Measurements from ENCODE around the gene ALDH1A2. TPM values are rescaled to one million over a fixed set of nuclear protein-coding genes. Genes with fewer than 3 reads are reported as not detected.

ALDH1A2 gene
- polyA plus RNA-seq, 3 donors: 0.41 to 5.1 (median 3.4) TPM

DNA sequence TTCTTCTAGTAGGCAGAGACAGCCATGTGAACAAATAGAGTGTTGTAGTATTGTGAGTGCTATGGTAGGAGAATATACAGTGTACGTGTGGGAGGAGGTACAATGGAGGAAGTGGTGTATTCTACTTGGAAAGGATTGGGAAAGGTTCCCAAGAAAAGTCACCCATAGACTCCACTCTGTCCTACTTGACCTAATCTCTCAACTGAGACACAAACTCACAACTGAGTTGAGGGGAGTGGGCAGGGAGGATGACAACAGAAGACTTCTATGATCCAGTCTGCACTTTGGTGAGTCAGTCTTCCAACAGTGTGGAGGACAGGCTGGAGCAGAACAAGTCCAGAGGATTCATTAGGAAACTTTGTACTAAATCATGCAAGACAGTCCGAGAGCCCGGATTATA lies 43.9 kb upstream of the ALDH1A2 start:
- H3K27ac ChIP-seq (ENCODE audit: low read depth in 1 of 2, low read length in 2 of 2): no peak overlapping the region
- Mint-ChIP-seq H3K9me3 (peaks cover 0 to 2% (median 0%) of the 10 kb centered on the region in 7 donors), H3K27me3 (ENCODE audit: low read depth in 3 of 3) (peaks cover 2 to 6% (median 3%) of the 10 kb centered on the region in 3 donors), H3K27ac (no peak overlapping the region), H3K36me3 (no peaks in the 10 kb centered on the region), H3K4me1 (no peaks in the 10 kb centered on the region), H3K4me3 (no peak overlapping the region)
- no peaks in the 10 kb centered on the region for H3K79me2 ChIP-seq (ENCODE audit: insufficient read depth, low read length)
- no peak overlapping the region for H3K4me2 ChIP-seq (replicated peaks; ENCODE audit: extremely low read depth, low read length, poor library complexity, severe bottlenecking)
- no peaks in the 10 kb centered on the region for H3K36me3 ChIP-seq (replicated peaks in 1 of 2; ENCODE audit: control insufficient read depth in 1 of 2, insufficient read depth in 2 of 2, low read length in 2 of 2)
- H3K9ac ChIP-seq (ENCODE audit: insufficient read depth, low read length, poor library complexity, severe bottlenecking): no peak overlapping the region
- no peaks in the 10 kb centered on the region for H3K4me1 ChIP-seq (ENCODE audit: control insufficient read depth in 1 of 2, insufficient read depth in 2 of 2, low read length in 2 of 2)
- H3K9me3 ChIP-seq (replicated peaks in 1 of 2; ENCODE audit: control insufficient read depth in 1 of 2, insufficient read depth in 1 of 2, low read length in 2 of 2): no peaks in the 10 kb centered on the region
- intact Hi-C loops (cut with micrococcal nuclease): no loop called here
- H3K27me3 ChIP-seq (ENCODE audit: control insufficient read depth in 2 of 2, insufficient read depth in 2 of 2, low read length in 2 of 2): peaks cover 5 to 7% of the 10 kb centered on the region in 2 donors
- DNase-seq: no peak
- H3K4me3 ChIP-seq (replicated peaks in 1 of 3; ENCODE audit: low read depth in 2 of 3, low read length in 3 of 3): no peak overlapping the region
- no peaks in the 10 kb centered on the region for H4K20me1 ChIP-seq (ENCODE audit: insufficient read depth, low read length)
- no peak for TF ChIP-seq CTCF (IDR thresholded peaks at IDR 0.05)
- 95% methylated on average over 2 of the region's 3 CpGs for WGBS (ENCODE audit: insufficient coverage)
- no peak overlapping the region for H2AFZ ChIP-seq (ENCODE audit: insufficient read depth, low read depth, low read length, poor library complexity, severe bottlenecking)

GRCh38 chr15:58108117-58108516 lies 42.6 kb upstream of the ALDH1A2 start:
- Histone ChIP-seq H3K27me3 (ENCODE audit: control insufficient read depth in 2 of 2, insufficient read depth in 2 of 2, low read length in 2 of 2) (peaks cover 5 to 9% of the 10 kb centered on the region in 2 donors), H3K79me2 (ENCODE audit: insufficient read depth, low read length) (no peaks in the 10 kb centered on the region), H2AFZ (ENCODE audit: insufficient read depth, low read depth, low read length, poor library complexity, severe bottlenecking) (no peak overlapping the region), H3K27ac (ENCODE audit: low read depth in 1 of 2, low read length in 2 of 2) (no peak overlapping the region), H3K4me3 (replicated peaks in 1 of 3; ENCODE audit: low read depth in 2 of 3, low read length in 3 of 3) (no peak overlapping the region), H3K4me2 (replicated peaks; ENCODE audit: extremely low read depth, low read length, poor library complexity, severe bottlenecking) (no peak overlapping the region), H4K20me1 (ENCODE audit: insufficient read depth, low read length) (no peaks in the 10 kb centered on the region), H3K9ac (ENCODE audit: insufficient read depth, low read length, poor library complexity, severe bottlenecking) (no peak overlapping the region), H3K36me3 (replicated peaks in 1 of 2; ENCODE audit: control insufficient read depth in 1 of 2, insufficient read depth in 2 of 2, low read length in 2 of 2) (no peaks in the 10 kb centered on the region), H3K4me1 (ENCODE audit: control insufficient read depth in 1 of 2, insufficient read depth in 2 of 2, low read length in 2 of 2) (no peaks in the 10 kb centered on the region), H3K9me3 (replicated peaks in 1 of 2; ENCODE audit: control insufficient read depth in 1 of 2, insufficient read depth in 1 of 2, low read length in 2 of 2) (no peaks in the 10 kb centered on the region)
- H3K4me1 Mint-ChIP-seq: no peaks in the 10 kb centered on the region
- H3K36me3 Mint-ChIP-seq: no peaks in the 10 kb centered on the region
- H3K27me3 Mint-ChIP-seq (ENCODE audit: low read depth in 3 of 3): peaks cover 2 to 7% (median 6%) of the 10 kb centered on the region in 3 donors
- peaks cover 0 to 2% (median 0%) of the 10 kb centered on the region in 7 donors for H3K9me3 Mint-ChIP-seq
- no peak for TF ChIP-seq CTCF (IDR thresholded peaks at IDR 0.05)
- H3K27ac Mint-ChIP-seq: no peak overlapping the region
- DNase-seq: no peak
- intact Hi-C loops (cut with micrococcal nuclease): no loop called here
- WGBS (ENCODE audit: insufficient coverage): 94% methylated on average over 2 of the region's 2 CpGs
- H3K4me3 Mint-ChIP-seq: no peak overlapping the region

Data from CD14-positive monocyte (primary cell).